HG02970 (cell line): ENCODE results near the gene OSBPL2.

Source experiments
- ATAC-seq: cut with Tn5 transposase; IDR thresholded peaks from one replicate; pipeline ENCODE4 v1.9.1; 2021; ENCODE audit warnings: mild to moderate bottlenecking, moderate library complexity, moderate number of reproducible peaks; ENCODE audit not compliant: unreplicated experiment, low FRiP score

Gene OSBPL2

DNA sequence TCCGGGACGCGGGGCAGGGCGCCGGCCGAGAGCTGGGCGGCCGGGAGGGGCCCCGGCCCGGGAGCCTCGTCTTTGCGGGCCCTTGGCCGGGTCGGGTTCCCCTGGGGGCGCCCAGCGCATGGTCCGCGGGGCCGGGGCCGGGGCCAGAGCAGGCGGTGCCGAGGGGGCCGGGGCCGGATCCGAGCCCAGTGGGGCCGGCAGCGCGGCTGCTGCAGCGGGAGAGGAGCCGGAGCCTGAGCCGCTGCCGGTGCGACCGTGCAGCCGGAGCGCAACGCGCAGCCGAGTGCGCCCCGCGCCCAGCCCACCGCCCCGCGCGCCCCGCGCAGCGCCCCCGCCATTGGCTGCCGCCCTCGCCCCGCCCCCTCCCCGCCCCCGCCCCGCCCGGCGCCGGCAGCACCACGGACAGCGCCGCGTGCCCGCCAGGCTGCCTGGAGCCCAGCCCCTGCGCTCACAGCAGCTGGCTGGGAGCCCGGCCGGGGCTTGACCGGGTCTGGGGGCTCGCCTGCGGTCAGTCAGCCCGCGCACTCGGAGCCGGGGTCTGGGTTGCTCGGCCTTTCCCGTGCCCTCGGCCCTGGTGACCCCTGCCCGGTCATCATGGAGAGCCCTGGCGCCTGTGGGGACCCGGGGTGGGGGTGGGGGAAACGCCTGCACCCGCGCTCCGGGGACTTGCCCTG, 18.2 kb upstream of the OSBPL2 start, which contains the start of gene HRH3:
HRH3 (minus strand) TSS at position 287 of the 674 bp plus-strand sequence. CDS start 308 bp downstream, outside the sequence.
- peak; percentile 58 for ATAC-seq

GRCh38 chr20:62220666-62221568, 17.4 kb upstream of the OSBPL2 start:
- ATAC-seq = no peak

- no peak for ATAC-seq
These were observed 16.0 kb upstream of the OSBPL2 start for GRCh38 chr20:62222266-62222850.

- no peak for ATAC-seq
These were observed 15.3 kb upstream of the OSBPL2 start for GRCh38 chr20:62222972-62223371.

DNA sequence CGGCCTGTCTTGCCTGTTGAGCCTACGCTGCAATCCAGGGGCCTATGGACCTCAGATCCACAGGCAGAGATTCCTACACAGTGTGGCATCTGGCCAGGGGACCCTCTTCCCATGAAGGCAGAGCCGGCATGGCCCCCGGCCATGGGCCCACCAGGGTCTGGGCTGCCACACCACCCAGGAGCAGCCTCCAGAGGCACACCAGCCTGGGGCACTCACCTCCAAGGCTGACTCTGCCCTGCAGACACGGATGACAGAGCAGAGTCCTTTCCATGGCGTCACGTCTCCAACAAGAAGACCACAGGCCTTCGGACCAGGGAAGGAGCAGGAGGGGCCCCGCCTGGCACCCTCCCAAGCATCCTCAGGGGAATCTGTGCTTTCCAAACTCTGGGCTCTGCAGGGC, 14.8 kb upstream of the OSBPL2 start:
- no peak for ATAC-seq

DNA sequence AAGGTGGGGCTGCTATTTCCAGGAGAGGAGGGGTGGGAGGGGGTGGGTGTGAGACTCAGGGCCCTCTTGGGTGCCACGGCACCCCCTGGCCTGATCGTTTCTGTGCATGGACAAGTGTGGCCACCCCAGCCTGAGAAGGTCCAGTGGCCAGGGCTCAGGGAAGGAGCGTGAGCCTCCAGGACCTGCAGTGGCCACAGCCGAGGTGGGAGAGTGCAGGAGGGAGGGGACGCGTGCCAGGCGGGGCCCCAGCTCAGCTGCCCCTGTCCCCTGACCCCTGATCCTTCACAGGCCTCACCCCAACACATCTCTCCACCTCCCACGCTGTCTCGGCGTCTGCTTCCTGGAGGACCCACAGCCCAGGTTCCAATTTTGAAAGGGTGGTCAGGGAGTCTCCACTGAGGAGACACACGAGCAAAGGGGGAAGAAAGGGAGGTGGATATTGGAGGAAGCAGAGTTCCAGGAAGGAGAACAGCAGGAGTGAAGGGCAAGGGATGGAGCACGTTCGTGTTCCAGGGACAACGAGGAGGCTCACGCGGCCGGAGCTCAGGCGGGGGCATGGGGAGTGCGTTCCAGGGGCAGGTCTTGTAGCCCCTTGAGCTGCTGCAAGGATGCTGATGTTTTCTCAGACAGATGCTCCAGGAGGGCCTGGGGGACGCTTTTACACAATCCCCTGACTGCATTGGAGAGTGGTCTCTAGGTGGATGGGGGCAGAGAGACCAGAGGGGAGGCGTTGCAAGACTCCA, 14.0 kb upstream of the OSBPL2 start:
- ATAC-seq = no peak

- no peak for ATAC-seq
These were observed 13.3 kb upstream of the OSBPL2 start for GRCh38 chr20:62225026-62225425.

DNA sequence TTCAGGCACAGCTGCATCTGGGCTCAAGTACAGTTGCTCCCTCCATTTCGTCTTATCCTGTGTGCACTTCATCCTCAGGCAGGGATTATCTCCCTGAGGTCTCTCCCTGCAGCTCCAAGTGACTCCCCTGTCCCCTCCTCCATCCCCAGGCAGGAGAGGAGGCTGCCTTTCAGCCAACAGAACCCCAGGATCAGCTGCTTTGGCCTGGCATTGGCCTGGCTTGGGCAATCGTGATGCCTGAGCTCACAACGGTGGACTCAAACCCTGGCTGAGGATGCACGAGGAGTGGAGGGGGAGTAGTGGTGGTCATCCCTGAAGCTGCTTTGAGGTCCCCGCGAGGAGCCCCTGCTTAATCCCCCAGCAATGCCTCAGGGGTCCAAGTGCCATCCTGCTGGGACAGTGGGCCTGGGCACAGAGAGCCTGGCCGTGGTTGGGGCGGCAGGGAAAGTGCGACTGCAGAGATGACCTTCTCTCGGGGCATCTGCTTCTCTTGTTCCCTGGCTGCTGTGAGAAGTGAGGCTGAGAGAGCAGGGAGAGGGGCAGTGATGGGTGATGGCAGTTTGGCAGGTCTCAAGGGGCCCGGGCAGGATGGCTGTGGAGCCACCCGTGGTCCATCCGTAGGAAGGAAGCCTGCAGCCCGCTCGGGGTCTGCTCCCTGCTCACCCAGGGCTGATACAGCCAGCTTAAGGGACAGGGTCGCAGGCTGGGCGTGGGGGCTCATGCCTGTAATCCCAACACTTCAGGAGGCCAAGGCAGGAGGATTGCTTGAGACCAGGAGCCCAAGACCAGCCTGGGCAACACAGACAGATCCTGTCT, 12.3 kb upstream of the OSBPL2 start:
- no peak for ATAC-seq

GRCh38 chr20:62226707-62227590, 11.4 kb upstream of the OSBPL2 start:
- no peak for ATAC-seq

DNA sequence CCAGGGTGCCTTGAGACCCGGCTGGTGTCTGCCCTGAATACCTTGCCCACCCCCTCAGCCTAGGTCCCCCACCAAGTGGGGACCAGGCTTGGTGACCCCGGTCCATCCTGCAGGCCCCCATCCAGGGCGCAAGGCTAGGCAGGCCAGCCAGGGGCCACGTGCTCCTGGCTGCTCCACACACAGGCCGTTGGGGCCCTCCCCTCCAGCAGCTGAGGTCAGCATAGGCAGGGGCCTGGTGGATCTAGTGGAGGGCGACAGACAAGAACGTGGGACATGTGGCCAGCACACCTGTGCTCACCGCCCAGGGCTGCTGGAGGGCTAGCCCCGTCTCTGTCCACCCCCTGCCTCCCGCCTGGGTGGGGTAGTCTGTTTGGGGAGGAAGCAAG, 10.7 kb upstream of the OSBPL2 start:
- ATAC-seq = no peak

GRCh38 chr20:62227977-62228958, 10.1 kb upstream of the OSBPL2 start:
- ATAC-seq = no peak

- ATAC-seq = no peak
These were observed 9.3 kb upstream of the OSBPL2 start for GRCh38 chr20:62228982-62229545.

DNA sequence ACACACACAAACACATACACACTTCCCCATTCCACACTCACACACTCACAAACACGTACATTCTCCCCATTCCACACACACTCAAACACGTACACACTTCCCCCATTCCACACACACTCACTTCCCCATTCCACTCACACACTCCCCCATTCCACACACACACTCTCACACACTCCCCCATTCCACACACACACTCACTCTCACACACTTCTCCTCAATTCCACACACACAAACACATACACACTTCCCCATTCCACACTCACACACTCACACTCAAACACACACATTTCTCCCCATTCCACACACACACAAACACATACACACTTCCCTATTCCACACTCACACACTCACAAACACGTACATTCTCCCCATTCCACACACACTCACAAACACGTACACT, 8.7 kb upstream of the OSBPL2 start:
- ATAC-seq = no peak

DNA sequence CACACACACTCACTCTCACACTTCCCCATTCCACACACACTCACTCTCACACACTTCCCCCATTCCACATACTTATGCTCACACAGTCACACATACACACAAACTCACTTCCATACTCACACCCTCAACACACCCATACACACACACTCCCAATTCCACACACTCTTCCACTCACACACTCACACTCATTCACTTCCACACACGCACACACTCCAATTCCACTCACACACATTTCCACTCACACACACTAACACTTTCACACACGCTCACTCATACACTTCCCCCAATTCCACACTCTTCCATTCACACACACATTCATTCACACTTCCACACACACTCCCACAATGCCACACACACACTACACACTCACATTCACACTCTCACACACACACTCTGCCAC, 8.0 kb upstream of the OSBPL2 start:
- no peak for ATAC-seq

DNA sequence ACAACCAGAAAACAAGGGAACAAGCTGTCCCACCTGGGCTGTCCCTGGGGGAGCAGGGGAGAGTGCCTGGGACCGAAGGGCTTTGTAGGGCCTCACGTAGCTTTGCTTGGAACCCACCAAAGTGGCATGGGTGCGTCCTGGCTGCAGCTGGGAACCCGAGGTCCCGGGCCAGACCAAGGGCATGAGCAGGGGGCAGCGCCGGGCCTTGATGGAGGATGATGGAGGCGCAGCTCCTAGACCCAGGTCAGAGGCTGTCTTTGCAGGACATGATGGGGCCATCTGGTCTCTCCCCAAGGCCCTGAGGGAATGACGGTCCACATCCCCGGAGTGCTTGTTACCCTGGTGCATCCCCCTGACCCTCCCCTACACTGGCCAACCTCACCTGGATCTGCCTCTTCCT, 7.6 kb upstream of the OSBPL2 start:
- ATAC-seq = no peak

DNA sequence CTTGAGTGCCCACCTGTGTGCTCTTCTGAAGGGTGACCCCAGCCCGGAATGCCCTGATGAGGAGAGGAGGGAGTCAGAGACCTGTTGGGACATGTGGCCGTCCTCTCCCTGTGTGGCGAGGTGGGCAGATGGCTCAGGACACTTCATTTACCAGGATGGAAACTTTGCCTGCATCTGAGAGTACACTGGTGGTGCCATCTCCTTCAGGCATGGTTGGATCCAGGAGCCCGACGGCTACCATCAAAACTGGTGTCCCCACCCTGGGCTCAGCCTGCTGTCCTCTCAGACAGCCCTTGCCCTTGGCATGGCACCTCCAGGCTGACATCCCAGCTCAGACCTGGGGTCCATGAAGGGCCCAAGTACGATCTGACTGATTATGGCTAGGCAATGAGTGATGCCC, 7.0 kb upstream of the OSBPL2 start:
- no peak for ATAC-seq

- no peak for ATAC-seq
These were observed 6.1 kb upstream of the OSBPL2 start for GRCh38 chr20:62232194-62232593.
